H1 (cell line): ENCODE results near the gene FBP1. TPM values are rescaled to one million over a fixed set of nuclear protein-coding genes. Genes with fewer than 3 reads are reported as not detected.
A peak's percentile ranks its signal among the peaks of the same experiment; 100 is the strongest.

Experiments
- CTCF ChIA-PET: fragments of 300-600 bp; sonication (Branson Sonifier 250); formaldehyde crosslinking; loops from one replicate; lab custom pipeline; 2021; ENCODE audit not compliant: partially characterized antibody; lab: Charles Lee
- POLR2A ChIA-PET: fragments of 300-600 bp; sonication (Branson Sonifier 250); formaldehyde crosslinking; loops from one replicate; lab custom pipeline; 2021; ENCODE audit warnings: inconsistent platforms; ENCODE audit not compliant: partially characterized antibody; lab: Charles Lee
- DNase-seq, 2 experiments: peaks; one replicate each; pipeline versions ENCODE4 v3.0.0 to v3.0.0-alpha.2; 2010 to 2022; ENCODE audit warnings: low spot score in 2 of 2, low read depth in 1 of 2, mixed read lengths in 1 of 2
- FAIRE-seq: peaks from 2 replicates; lab custom pipeline; 2011; peaks lifted over from hg19 to GRCh38; lab: Jason Lieb, UNC
- H2AFZ ChIP-seq: 2 replicates; pipeline ENCODE4 v1.8.1; 2012; ENCODE audit warnings: low read length, inconsistent platforms
- H2AK5ac ChIP-seq: 2 replicates; pipeline ENCODE4 v1.6.1; 2013; ENCODE audit warnings: low read depth, low read length
- H2BK120ac ChIP-seq: replicated peaks from 2 replicates; pipeline ENCODE3; 2013; ENCODE audit warnings: low read depth, low read length, inconsistent platforms
- H2BK12ac ChIP-seq: 2 replicates; pipeline ENCODE4 v1.6.1; 2013; ENCODE audit warnings: low read depth, low read length
- H2BK15ac ChIP-seq: 2 replicates; pipeline ENCODE4 v1.6.1; 2013; ENCODE audit warnings: low read length
- H2BK20ac ChIP-seq: 2 replicates; pipeline ENCODE4 v1.6.1; 2013; ENCODE audit warnings: low read length
- H2BK5ac ChIP-seq: 2 replicates; pipeline ENCODE4 v1.6.1; 2013; ENCODE audit warnings: low read depth, low read length
- H3K14ac ChIP-seq: 2 replicates; pipeline ENCODE4 v1.6.1; 2013; ENCODE audit warnings: inconsistent platforms; ENCODE audit not compliant: insufficient read length
- H3K18ac ChIP-seq: 2 replicates; pipeline ENCODE4 v1.6.1; 2013; ENCODE audit warnings: low read length; ENCODE audit errors: extremely low read depth
- H3K23ac ChIP-seq: 2 replicates; pipeline ENCODE4 v1.6.1; 2013; ENCODE audit warnings: inconsistent platforms; ENCODE audit not compliant: insufficient read length
- H3K23me2 ChIP-seq: 2 replicates; pipeline ENCODE4 v1.6.1; 2013; ENCODE audit warnings: low read depth, low read length
- H3K27ac ChIP-seq: 2 replicates; pipeline ENCODE4 v1.6.1; 2011; ENCODE audit warnings: low read depth, low read length, inconsistent platforms
- H3K27me3 ChIP-seq, 4 experiments: replicated peaks in 1 of 4; 1 replicate in 1 of 4; 2 replicates in 3 of 4; pipeline versions ENCODE4 v1.6.1 to v1.8.1; 2011 to 2013; ENCODE audit warnings: low read length in 3 of 4, mild to moderate bottlenecking in 3 of 4, inconsistent platforms in 2 of 4, mixed read lengths in 2 of 4, moderate library complexity in 1 of 4; ENCODE audit not compliant: control insufficient read depth in 3 of 4, insufficient read depth in 3 of 4; ENCODE audit errors: extremely low read depth in 1 of 4
- H3K36me3 ChIP-seq, 4 experiments: 2 replicates each; pipeline versions ENCODE4 v1.6.1 to v1.8.1; 2011 to 2013; ENCODE audit warnings: mild to moderate bottlenecking in 4 of 4, low read length in 3 of 4, moderate library complexity in 2 of 4, control low read depth in 1 of 4, inconsistent platforms in 1 of 4; ENCODE audit not compliant: insufficient read depth in 4 of 4, control insufficient read depth in 2 of 4
- H3K4ac ChIP-seq: replicated peaks from 2 replicates; pipeline ENCODE3; 2013; ENCODE audit warnings: low read length, low read depth, mixed read lengths, inconsistent platforms; ENCODE audit not compliant: insufficient read length
- H3K4me1 ChIP-seq, 4 experiments: replicated peaks in 1 of 4; 1 replicate in 1 of 4; 2 replicates in 3 of 4; pipeline versions ENCODE4 v1.6.1 to v1.8.1; 2011 to 2013; ENCODE audit warnings: low read length in 3 of 4, inconsistent platforms in 2 of 4, mixed read lengths in 1 of 4; ENCODE audit not compliant: insufficient read depth in 4 of 4, control insufficient read depth in 3 of 4
- H3K4me2 ChIP-seq, 2 experiments: 2 replicates each; pipeline versions ENCODE4 v1.6.1 to v1.8.1; 2011 to 2013; ENCODE audit warnings: low read depth in 2 of 2, low read length in 2 of 2, control low read depth in 1 of 2, inconsistent platforms in 1 of 2, mild to moderate bottlenecking in 1 of 2; ENCODE audit not compliant: insufficient read depth in 1 of 2
- H3K4me3 ChIP-seq, 4 experiments: fragments of 200-600, 300-600 bp in 1 of 4; sonication (generic), shearing (Covaris generic), sonication (Bioruptor Twin) in 1 of 4; 2 replicates each; pipeline versions ENCODE4 v1.5.1 to v1.8.1; 2011 to 2016; ENCODE audit warnings: low read length in 4 of 4, low read depth in 3 of 4, control low read depth in 2 of 4, inconsistent platforms in 2 of 4, mild to moderate bottlenecking in 2 of 4, mixed read lengths in 1 of 4, moderate library complexity in 1 of 4; ENCODE audit not compliant: insufficient read depth in 2 of 4; ENCODE audit errors: extremely low read depth in 1 of 4
- H3K56ac ChIP-seq: replicated peaks from 2 replicates; pipeline ENCODE3; 2013; ENCODE audit warnings: low read depth, mild to moderate bottlenecking, mixed read lengths, low read length, inconsistent platforms; ENCODE audit not compliant: insufficient read length
- H3K79me1 ChIP-seq: 2 replicates; pipeline ENCODE4 v1.6.1; 2013; ENCODE audit warnings: low read depth, low read length, control low read depth
- H3K79me2 ChIP-seq, 2 experiments: 2 replicates each; pipeline versions ENCODE4 v1.6.1 to v1.8.1; 2012 to 2013; ENCODE audit warnings: low read length in 2 of 2, mild to moderate bottlenecking in 2 of 2, inconsistent platforms in 1 of 2; ENCODE audit not compliant: insufficient read depth in 2 of 2, control insufficient read depth in 1 of 2
- H3K9ac ChIP-seq, 4 experiments: replicated peaks in 1 of 4; 1 replicate in 1 of 4; 2 replicates in 3 of 4; pipeline versions ENCODE4 v1.6.1 to v1.8.1; 2011 to 2013; ENCODE audit warnings: low read depth in 3 of 4, low read length in 3 of 4, control low read depth in 2 of 4, mild to moderate bottlenecking in 2 of 4, moderate library complexity in 2 of 4, inconsistent platforms in 1 of 4; ENCODE audit errors: extremely low read depth in 1 of 4
- H3K9me3 ChIP-seq, 2 experiments: 2 replicates each; pipeline versions ENCODE4 v1.6.1 to v1.8.1; 2012 to 2013; ENCODE audit warnings: mild to moderate bottlenecking in 2 of 2, moderate library complexity in 2 of 2, control low read depth in 1 of 2, inconsistent platforms in 1 of 2, low read depth in 1 of 2, low read length in 1 of 2, mixed read lengths in 1 of 2; ENCODE audit not compliant: insufficient read depth in 2 of 2
- H4K20me1 ChIP-seq, 2 experiments: replicated peaks in 1 of 2; 2 replicates each; pipeline versions ENCODE3 to v1.8.1; 2011 to 2013; ENCODE audit warnings: inconsistent platforms in 2 of 2, low read length in 2 of 2, mild to moderate bottlenecking in 1 of 2; ENCODE audit not compliant: insufficient read depth in 2 of 2, control insufficient read depth in 1 of 2
- H4K5ac ChIP-seq: 2 replicates; pipeline ENCODE4 v1.6.1; 2013; ENCODE audit warnings: low read length, low read depth, mixed read lengths, inconsistent platforms; ENCODE audit not compliant: insufficient read length
- H4K8ac ChIP-seq: 2 replicates; pipeline ENCODE4 v1.8.0; 2013; ENCODE audit warnings: mild to moderate bottlenecking, moderate library complexity, low read length, inconsistent platforms; ENCODE audit not compliant: insufficient read depth; ENCODE audit errors: extremely low read depth
- H4K91ac ChIP-seq: replicated peaks from 2 replicates; pipeline ENCODE3; 2013; ENCODE audit warnings: low read length, mixed read lengths, inconsistent platforms; ENCODE audit not compliant: insufficient read length
- BRCA1 ChIP-seq: IDR thresholded peaks from 2 replicates; pipeline ENCODE4 v1.6.1; 2012; ENCODE audit warnings: low read depth, low read length, improper control_type of control experiment
- CEBPB ChIP-seq: IDR thresholded peaks from 2 replicates; pipeline ENCODE4 v1.6.1; 2012; ENCODE audit warnings: low read depth, low read length
- CHD1 ChIP-seq: IDR thresholded peaks from 2 replicates; pipeline ENCODE4 v1.6.1; 2012; ENCODE audit warnings: low read depth, low read length, improper control_type of control experiment
- EGR1 ChIP-seq: IDR thresholded peaks from 2 replicates; pipeline ENCODE4 v1.6.1; 2011; ENCODE audit warnings: low read depth, low read length, borderline replicate concordance
- EZH2 ChIP-seq: fragments of 200-600 bp; sonication (generic); IDR thresholded peaks from 2 replicates; pipeline ENCODE4 v1.7.1; 2012; ENCODE audit warnings: low read depth, mild to moderate bottlenecking, moderate library complexity, low read length, inconsistent platforms; ENCODE audit not compliant: severe bottlenecking
- HDAC6 ChIP-seq: IDR thresholded peaks from one replicate; pipeline ENCODE4 v1.7.1; 2012; ENCODE audit warnings: low read depth, mild to moderate bottlenecking, inconsistent platforms, low read length, moderate library complexity
- JUN ChIP-seq: IDR thresholded peaks from 2 replicates; pipeline ENCODE4 v1.6.1; 2011; ENCODE audit warnings: low read depth, mild to moderate bottlenecking, improper control_type of control experiment, low read length
- PHF8 ChIP-seq: fragments of 200-600 bp; sonication (generic); conservative IDR thresholded peaks from 2 replicates; pipeline ENCODE4 v1.7.1; 2012; ENCODE audit warnings: low read depth, mild to moderate bottlenecking, inconsistent platforms, low read length, moderate library complexity
- RAD21 ChIP-seq, 2 experiments: IDR thresholded peaks in 1 of 2; conservative IDR thresholded peaks in 1 of 2; 2 replicates each; pipeline ENCODE4 v1.6.1; 2011; ENCODE audit warnings: low read depth in 2 of 2, low read length in 2 of 2, improper control_type of control experiment in 1 of 2, inconsistent platforms in 1 of 2, mild to moderate bottlenecking in 1 of 2, moderate library complexity in 1 of 2
- RBBP5 ChIP-seq: IDR thresholded peaks from 2 replicates; pipeline ENCODE4 v1.7.1; 2012; ENCODE audit warnings: low read depth, mild to moderate bottlenecking, inconsistent platforms, low read length, moderate library complexity, borderline replicate concordance
- RFX5 ChIP-seq: IDR thresholded peaks from 2 replicates; pipeline ENCODE4 v1.6.1; 2011; ENCODE audit warnings: low read depth, low read length, improper control_type of control experiment, borderline replicate concordance
- SIX5 ChIP-seq: IDR thresholded peaks from 2 replicates; pipeline ENCODE4 v1.6.1; 2011; ENCODE audit warnings: mild to moderate bottlenecking, low read depth, low read length
- SP1 ChIP-seq: IDR thresholded peaks from 2 replicates; pipeline ENCODE4 v1.6.1; 2011; ENCODE audit warnings: low read depth, low read length
- SP2 ChIP-seq: IDR thresholded peaks from 2 replicates; pipeline ENCODE4 v1.6.1; 2012; ENCODE audit warnings: mild to moderate bottlenecking, low read length, inconsistent platforms
- WGBS, 2 experiments: shearing (Covaris generic) in 1 of 2; methylation state at CpG; one replicate each; pipeline versions ENCODE4 v1.1.6 to v1.1.7; 2013 to 2015; ENCODE audit warnings: low lambda C conversion rate in 2 of 2, mixed read lengths in 2 of 2, inconsistent platforms in 1 of 2, low coverage in 1 of 2, missing lambda C conversion rate in 1 of 2; ENCODE audit not compliant: insufficient replicate concordance in 2 of 2, insufficient coverage in 1 of 2, insufficient read length in 1 of 2; ENCODE audit errors: extremely low coverage in 1 of 2, missing lambda C conversion rate in 1 of 2; 5-methylcytosine and 5-hydroxymethylcytosine counted together
- polyA plus RNA-seq, 7 experiments: library from polyadenylated mRNA; depleted of rRNA in 3 of 7; stranded (reverse) in 5 of 7; unstranded in 2 of 7; fragments of >200 nt in 5 of 7; fragments of 200-250 nt in 2 of 7; gene quantifications; 1 replicate in 5 of 7; 2 replicates in 1 of 7; 4 replicates in 1 of 7; pipeline versions ENCODE4 v1.2.1 to v1.2.3, GENCODE V29; 2011 to 2013; ENCODE audit warnings: missing spikeins in 2 of 7, mixed read lengths in 2 of 7
- total RNA-seq: library from RNA; stranded (reverse); fragmentation: NEBNext Ultra II Directional; extraction: Animal tissue kit (Norgen Biotek cat#: 25700); gene quantifications from 2 replicates; pipeline ENCODE4 v1.2.1, GENCODE V29; 2021
- TF ChIP-seq, protein P1 (sequence below): IDR thresholded peaks from 2 replicates; pipeline ENCODE4 v1.6.1; 2012; ENCODE audit warnings: inconsistent platforms

The FBP1 gene
- total and polyA plus RNA-seq, 2 of the 8 experiments (the other 6 are each of a cell fraction or from before 2014, with no cell fraction given) = 1.0 to 4.1 TPM

DNA sequence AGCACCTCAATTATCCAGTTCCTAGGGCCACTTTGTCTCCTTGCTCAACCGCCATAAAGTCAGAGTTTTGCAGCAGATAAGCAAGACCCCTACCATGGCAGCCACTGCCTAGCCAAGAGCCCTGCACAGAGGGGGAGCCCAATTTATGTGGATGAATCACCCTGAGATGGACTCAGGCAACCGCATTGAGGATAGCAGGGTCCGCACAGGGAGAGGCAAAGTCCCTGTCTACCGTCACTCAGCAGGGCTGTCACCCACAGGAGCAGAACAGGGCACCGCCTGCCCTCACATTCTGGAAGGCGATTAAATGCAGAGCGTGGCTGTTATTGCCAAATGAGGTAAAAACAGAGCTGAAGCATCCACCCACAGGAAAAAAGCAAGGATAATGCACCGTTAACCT lies 47.4 kb downstream of the FBP1 start:
- no peak overlapping the region; the same call in 1 of the 2 replicates for H3K27ac ChIP-seq
- no peak overlapping the region for H3K14ac ChIP-seq
- FAIRE-seq (no peak), DNase-seq (no peak)
- H4K5ac ChIP-seq = no peak overlapping the region
- H3K79me1 ChIP-seq = no peaks in the 10 kb centered on the region
- H3K27me3 ChIP-seq = no peaks in the 10 kb centered on the region
- no peak overlapping the region for H2BK12ac ChIP-seq
- no peak overlapping the region for H4K91ac ChIP-seq
- H3K4ac ChIP-seq = no peak overlapping the region
- no peak overlapping the region for H2AFZ ChIP-seq
- CTCF ChIA-PET = interaction anchor here (0.6 kb wide), 1 partner anchor 15 kb away, joined by 3 read pairs; no protein-coding TSS in a partner anchor
- no peak overlapping the region for H3K4me2 ChIP-seq
- H3K9me3 ChIP-seq = no peaks in the 10 kb centered on the region
- no peak overlapping the region for H3K56ac ChIP-seq
- no peak overlapping the region for H2BK15ac ChIP-seq
- no peak overlapping the region for H2BK5ac ChIP-seq
- H3K79me2 ChIP-seq = no peaks in the 10 kb centered on the region
- TF ChIP-seq PHF8 (no peak), JUN (no peak), SP1 (no peak), CEBPB (no peak), CHD1 (no peak), SIX5 (no peak), EGR1 (no peak), RBBP5 (no peak), RAD21 (IDR thresholded peaks at IDR 0.05 in 1 of 2, conservative IDR thresholded peaks at IDR 0.05 in 1 of 2; ENCODE audit: low read depth in 2 of 2, low read length in 2 of 2) (no peak), SP2 (no peak), BRCA1 (no peak), HDAC6 (no peak), EZH2 (no peak), RFX5 (no peak)
- TF ChIP-seq, protein P1, sequence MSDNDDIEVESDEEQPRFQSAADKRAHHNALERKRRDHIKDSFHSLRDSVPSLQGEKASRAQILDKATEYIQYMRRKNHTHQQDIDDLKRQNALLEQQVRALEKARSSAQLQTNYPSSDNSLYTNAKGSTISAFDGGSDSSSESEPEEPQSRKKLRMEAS = no peak
- H3K4me3 ChIP-seq = no peak overlapping the region
- no peak overlapping the region for H3K23ac ChIP-seq
- H3K4me1 ChIP-seq = no peaks in the 10 kb centered on the region
- no peak overlapping the region for H3K18ac ChIP-seq
- no peak overlapping the region for H2BK120ac ChIP-seq
- no peak overlapping the region for H2BK20ac ChIP-seq
- no peaks in the 10 kb centered on the region for H4K20me1 ChIP-seq
- WGBS, 2 experiments = 87% methylated on average over 8 of the region's 8 CpGs; no CpG with 5 or more reads in 1 of the 2 experiments
- H4K8ac ChIP-seq = 0 out of 2 replicates have a peak overlapping the region, but pooled peaks have one; percentile 43
- POLR2A ChIA-PET = interaction anchor here (0.8 kb wide), 1 partner anchor 37 kb away, joined by 3 read pairs; the partner anchor contains the start of gene PCAT7
- H3K23me2 ChIP-seq = no peaks in the 10 kb centered on the region
- no peak overlapping the region for H2AK5ac ChIP-seq
- no peaks in the 10 kb centered on the region for H3K36me3 ChIP-seq
- H3K9ac ChIP-seq = no peak overlapping the region
